GM12873 (cell line): Measurements from ENCODE around the gene ZNF346.

Source experiments
- CTCF ChIP-seq: IDR thresholded peaks from 2 replicates; pipeline ENCODE4 v1.5.1; 2012; ENCODE audit warnings: low read depth, mild to moderate bottlenecking, moderate library complexity, low read length, control low read depth; ENCODE audit not compliant: insufficient read depth; ENCODE audit errors: missing control alignments

The ZNF346 gene

DNA sequence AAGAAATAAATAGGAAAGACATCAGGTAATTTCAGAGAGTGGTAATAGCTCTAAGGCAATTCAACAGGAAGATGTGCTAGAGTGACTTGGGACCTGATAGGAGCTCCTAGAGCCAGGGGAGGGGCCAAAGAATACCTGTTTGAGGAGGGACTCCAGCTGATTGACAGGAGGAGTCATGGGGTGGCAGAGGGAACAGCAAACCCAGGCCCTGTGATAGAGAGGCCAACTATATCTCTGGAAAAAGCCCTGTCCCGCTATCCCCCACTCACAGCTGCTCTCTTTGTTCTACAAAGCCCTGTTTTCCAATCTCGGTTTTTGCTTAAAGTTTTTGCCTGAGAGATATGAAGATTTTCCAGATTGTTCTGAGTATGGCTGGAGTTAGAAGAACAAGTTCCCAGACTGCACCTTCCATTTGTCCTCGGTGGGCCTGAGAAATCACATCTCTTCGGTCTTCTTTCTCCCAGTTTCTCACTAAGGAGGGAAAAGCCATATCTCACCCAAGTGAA is 102.0 kb downstream of the ZNF346 start:
- no peak for TF ChIP-seq CTCF

- TF ChIP-seq CTCF: no peak
Observed at GRCh38 chr5:177126771-177127170, 104.3 kb downstream of the ZNF346 start.

DNA sequence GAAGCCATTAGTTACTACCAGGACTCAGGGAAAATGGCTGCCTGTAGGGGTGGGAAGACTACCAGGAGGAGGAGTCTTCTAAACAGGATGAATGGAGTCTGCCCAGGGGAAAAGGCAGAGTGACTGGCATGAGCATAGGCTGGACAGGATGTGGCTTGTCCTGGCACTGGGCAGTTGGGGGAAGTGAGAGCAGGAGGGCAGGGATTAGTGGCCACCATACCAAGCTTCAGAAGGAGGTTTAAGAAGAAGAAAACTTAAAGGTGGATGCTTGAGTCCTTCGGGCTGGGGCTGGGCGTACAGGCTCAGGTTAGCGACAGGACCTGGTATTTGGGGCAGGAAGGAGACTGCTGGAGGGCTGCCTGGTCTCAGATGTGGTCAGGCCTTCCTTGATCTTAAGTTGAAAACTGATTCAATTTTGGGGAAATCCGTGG is 106.1 kb downstream of the ZNF346 start:
- TF ChIP-seq CTCF: no peak

GRCh38 chr5:177130211-177131018 is 107.9 kb downstream of the ZNF346 start:
- no peak for TF ChIP-seq CTCF
